Mammary epithelial cell (primary cell): ENCODE results near the gene ALDOA.

ENCODE experiments used
- EZH2 ChIP-seq: IDR thresholded peaks from 2 replicates; pipeline ENCODE4 v1.6.1; 2012; ENCODE audit warnings: low read length, inconsistent platforms, borderline replicate concordance
- TF ChIP-seq, protein P1 (sequence below), 2 donors: IDR thresholded peaks in 1 of 2; conservative IDR thresholded peaks in 1 of 2; 2 replicates each; pipeline ENCODE4 v1.5.1; 2011 to 2012; ENCODE audit warnings: inconsistent platforms in 2 of 2, low read length in 2 of 2, mild to moderate bottlenecking in 2 of 2, control low read depth in 1 of 2, low read depth in 1 of 2; ENCODE audit not compliant: insufficient read depth in 1 of 2; ENCODE audit errors: extremely low read depth in 1 of 2

DNA sequence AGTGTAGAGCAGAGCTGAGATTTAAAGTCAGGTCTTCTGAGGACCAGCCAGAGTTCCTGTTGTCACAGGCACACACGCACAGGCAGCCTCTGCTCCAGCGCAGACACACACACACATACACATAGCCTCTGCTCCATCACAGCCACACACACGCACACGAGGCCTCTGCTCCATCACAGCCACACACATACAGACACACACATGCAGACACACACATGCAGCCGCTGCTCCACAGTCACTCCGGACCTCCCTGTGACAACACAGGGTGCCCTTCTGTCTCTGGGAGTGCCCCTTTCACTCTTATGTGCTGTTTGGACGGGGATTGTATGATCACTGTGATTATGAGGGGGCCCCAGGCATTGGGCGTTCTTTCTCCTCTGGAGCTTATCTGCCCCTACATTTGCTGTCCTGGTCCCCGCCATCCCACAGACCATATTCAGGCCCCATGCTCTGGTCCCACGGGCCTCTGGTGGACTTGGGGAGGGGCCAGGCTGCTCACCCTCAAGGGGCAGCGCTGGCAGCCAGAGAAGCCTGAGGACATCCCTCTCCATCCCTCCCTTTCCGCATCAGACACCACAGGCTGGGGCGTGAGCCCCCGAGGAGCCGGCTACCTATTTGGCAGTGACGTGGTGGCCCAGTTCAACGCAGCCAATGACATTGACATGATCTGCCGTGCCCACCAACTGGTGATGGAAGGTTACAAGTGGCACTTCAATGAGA, 18.7 kb downstream of the ALDOA start:
- TF ChIP-seq, protein P1, sequence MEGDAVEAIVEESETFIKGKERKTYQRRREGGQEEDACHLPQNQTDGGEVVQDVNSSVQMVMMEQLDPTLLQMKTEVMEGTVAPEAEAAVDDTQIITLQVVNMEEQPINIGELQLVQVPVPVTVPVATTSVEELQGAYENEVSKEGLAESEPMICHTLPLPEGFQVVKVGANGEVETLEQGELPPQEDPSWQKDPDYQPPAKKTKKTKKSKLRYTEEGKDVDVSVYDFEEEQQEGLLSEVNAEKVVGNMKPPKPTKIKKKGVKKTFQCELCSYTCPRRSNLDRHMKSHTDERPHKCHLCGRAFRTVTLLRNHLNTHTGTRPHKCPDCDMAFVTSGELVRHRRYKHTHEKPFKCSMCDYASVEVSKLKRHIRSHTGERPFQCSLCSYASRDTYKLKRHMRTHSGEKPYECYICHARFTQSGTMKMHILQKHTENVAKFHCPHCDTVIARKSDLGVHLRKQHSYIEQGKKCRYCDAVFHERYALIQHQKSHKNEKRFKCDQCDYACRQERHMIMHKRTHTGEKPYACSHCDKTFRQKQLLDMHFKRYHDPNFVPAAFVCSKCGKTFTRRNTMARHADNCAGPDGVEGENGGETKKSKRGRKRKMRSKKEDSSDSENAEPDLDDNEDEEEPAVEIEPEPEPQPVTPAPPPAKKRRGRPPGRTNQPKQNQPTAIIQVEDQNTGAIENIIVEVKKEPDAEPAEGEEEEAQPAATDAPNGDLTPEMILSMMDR (conservative IDR thresholded peaks at IDR 0.05 in 1 of 2, IDR thresholded peaks at IDR 0.05 in 1 of 2; ENCODE audit: extremely low read depth in 1 of 2, insufficient read depth in 1 of 2, low read depth in 1 of 2, low read length in 2 of 2): no peak
- TF ChIP-seq EZH2: no peak
